ENCODE results near the gene KRT6B. TPM values are rescaled to one million over a fixed set of nuclear protein-coding genes. Genes with fewer than 3 reads are reported as not detected.

KRT6B gene
- total RNA-seq, 1 donor = not detected

DNA sequence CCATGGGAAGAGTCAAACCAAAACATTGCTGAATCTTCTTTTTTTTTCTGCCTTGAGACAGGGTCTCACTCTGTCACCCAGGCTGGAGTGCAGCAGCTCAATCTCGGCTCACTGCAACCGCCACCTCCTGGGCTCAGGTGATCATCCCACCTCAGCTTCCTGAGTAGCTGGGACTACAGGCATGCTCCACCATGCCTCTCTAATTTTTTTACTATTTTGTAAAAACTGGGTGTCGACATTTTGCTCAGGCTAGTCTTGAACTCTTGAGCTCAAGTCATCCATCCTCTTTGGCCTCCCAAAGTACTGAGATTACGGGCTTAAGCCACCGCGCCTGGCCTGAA, 16.3 kb downstream of the KRT6B start:
- Histone ChIP-seq H3K4me1 (ENCODE audit: insufficient read depth, low read length) (no peaks in the 10 kb centered on the region), H3K4me3 (ENCODE audit: low read length) (no peak overlapping the region), H3K9me3 (ENCODE audit: low read depth, low read length) (no peaks in the 10 kb centered on the region), H3K27me3 (ENCODE audit: insufficient read depth, low read length) (no peaks in the 10 kb centered on the region)

DNA sequence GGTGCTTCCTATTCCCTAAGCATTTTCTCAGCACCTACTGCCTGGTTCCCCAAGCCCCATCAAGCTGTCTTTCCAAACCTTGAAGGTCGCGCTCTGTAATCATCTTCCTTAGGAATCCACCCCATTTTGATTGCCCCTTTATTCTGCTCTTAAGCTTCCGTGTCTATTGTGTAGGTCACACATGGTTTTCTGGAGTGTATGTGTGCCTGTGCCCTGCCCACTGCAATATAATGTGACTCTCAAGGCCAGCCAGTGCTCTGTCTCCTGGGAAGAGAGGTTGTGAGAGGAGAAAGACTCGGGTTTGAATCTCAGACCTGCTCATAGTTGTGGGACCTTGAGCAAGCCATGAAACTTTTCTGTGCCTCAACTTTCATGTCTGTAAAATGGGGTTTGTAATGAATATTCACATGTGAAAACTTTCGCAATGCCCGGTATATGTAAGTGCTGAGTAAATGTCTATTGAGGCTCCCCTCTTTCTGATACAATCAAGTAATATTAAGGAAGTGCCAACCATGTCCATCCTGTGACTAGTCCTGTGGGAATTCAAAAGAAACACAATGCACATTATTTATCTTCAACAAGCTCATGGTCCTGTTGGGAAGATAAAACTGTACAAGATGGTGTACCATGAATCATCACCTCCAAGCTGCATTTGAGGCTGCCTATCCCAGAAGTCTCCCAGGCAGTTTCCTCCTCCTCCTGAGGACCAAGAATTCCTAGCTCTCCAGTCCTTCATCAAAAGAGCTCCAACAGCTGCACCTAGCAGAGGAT, 17.0 kb downstream of the KRT6B start:
- no peaks in the 10 kb centered on the region for H3K27me3 ChIP-seq (ENCODE audit: insufficient read depth, low read length)
- no peaks in the 10 kb centered on the region for H3K9me3 ChIP-seq (ENCODE audit: low read depth, low read length)

GRCh38 chr12:52434081-52434733, 17.7 kb downstream of the KRT6B start, which contains the start of gene KRT75:
KRT75 (minus strand) TSS chr12:52434371; CDS start chr12:52434304, 67 bp downstream.
- Histone ChIP-seq H3K4me1 (ENCODE audit: insufficient read depth, low read length) (no peaks in the 10 kb centered on the region), H3K27me3 (ENCODE audit: insufficient read depth, low read length) (no peaks in the 10 kb centered on the region), H3K4me3 (ENCODE audit: low read length) (no peak within 1 kb of the TSS), H3K9me3 (ENCODE audit: low read depth, low read length) (no peaks in the 10 kb centered on the region)

More for the DNA sequence above, 17.0 kb downstream of the KRT6B start:
- H3K4me1 ChIP-seq (ENCODE audit: insufficient read depth, low read length) = no peaks in the 10 kb centered on the region
- no peak overlapping the region for H3K4me3 ChIP-seq (ENCODE audit: low read length)

- H3K4me1 ChIP-seq (ENCODE audit: insufficient read depth, low read length) = no peaks in the 10 kb centered on the region
- H3K9me3 ChIP-seq (ENCODE audit: low read depth, low read length) = no peaks in the 10 kb centered on the region
- no peak overlapping the region for H3K4me3 ChIP-seq (ENCODE audit: low read length)
- no peaks in the 10 kb centered on the region for H3K27me3 ChIP-seq (ENCODE audit: insufficient read depth, low read length)
These were observed 18.4 kb downstream of the KRT6B start for GRCh38 chr12:52433501-52434080.

DNA sequence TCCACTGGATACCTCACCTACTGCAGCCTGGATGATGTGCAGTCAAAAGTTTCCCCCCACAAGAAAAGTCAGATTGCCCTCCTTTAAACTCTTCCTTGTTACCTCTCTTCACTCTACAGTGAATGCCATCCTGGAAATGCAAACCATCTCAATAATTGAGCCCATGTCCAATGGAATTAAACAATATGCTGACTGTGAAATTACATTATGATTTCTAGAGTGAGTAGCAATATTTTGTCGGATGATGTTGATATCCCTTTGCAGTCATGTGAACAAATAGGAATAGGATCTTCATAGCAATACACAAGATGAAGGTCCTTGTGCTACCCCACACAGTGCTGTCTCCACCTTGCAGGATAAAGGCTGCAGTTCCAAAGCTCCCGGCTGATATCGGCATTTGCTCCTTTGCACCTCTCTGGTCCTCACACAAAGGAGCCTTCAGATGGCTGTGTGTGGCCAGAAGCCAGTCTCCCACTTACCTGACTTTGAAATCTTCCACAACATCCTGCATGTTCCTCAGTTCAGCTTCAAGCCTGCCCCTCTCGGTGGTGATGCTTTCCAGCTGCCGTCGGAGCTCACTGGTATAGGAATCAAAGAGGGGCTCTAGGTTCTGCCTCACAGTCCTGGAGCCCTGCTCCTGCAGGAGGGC, 19.3 kb downstream of the KRT6B start:
- Histone ChIP-seq H3K4me1 (ENCODE audit: insufficient read depth, low read length) (no peaks in the 10 kb centered on the region), H3K27me3 (ENCODE audit: insufficient read depth, low read length) (no peaks in the 10 kb centered on the region), H3K9me3 (ENCODE audit: low read depth, low read length) (no peaks in the 10 kb centered on the region), H3K4me3 (ENCODE audit: low read length) (no peak overlapping the region)

DNA sequence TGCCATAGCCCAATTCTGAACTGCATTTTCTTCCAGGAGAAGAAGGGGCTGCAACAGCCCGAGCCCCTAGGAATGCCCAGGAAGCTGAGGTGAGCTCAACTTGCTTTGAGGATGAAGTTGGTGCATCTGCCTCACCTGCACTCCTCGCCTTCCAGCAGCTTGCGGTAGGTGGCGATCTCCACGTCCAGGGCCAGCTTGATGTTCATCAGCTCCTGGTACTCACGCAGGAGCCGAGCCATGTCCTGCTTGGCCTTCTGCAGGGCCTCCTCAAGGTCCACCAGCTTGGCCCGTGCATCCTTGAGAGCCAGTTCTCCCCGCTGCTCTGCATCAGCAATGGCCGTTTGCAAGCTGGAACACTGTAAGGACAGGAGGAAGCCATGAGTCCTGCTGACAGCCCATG, 23.8 kb downstream of the KRT6B start:
- Histone ChIP-seq H3K4me3 (ENCODE audit: low read length) (no peak overlapping the region), H3K27me3 (ENCODE audit: insufficient read depth, low read length) (no peaks in the 10 kb centered on the region), H3K4me1 (ENCODE audit: insufficient read depth, low read length) (no peaks in the 10 kb centered on the region), H3K9me3 (ENCODE audit: low read depth, low read length) (no peaks in the 10 kb centered on the region)

- H3K4me1 ChIP-seq (ENCODE audit: insufficient read depth, low read length) = no peaks in the 10 kb centered on the region
- H3K9me3 ChIP-seq (ENCODE audit: low read depth, low read length) = no peaks in the 10 kb centered on the region
- H3K4me3 ChIP-seq (ENCODE audit: low read length) = no peak overlapping the region
- H3K27me3 ChIP-seq (ENCODE audit: insufficient read depth, low read length) = no peaks in the 10 kb centered on the region
These were observed 24.9 kb downstream of the KRT6B start for GRCh38 chr12:52427083-52427482.

- H3K27me3 ChIP-seq (ENCODE audit: insufficient read depth, low read length) = no peaks in the 10 kb centered on the region
- no peaks in the 10 kb centered on the region for H3K4me1 ChIP-seq (ENCODE audit: insufficient read depth, low read length)
- H3K4me3 ChIP-seq (ENCODE audit: low read length) = no peak overlapping the region
- no peaks in the 10 kb centered on the region for H3K9me3 ChIP-seq (ENCODE audit: low read depth, low read length)
These were observed 25.9 kb downstream of the KRT6B start for GRCh38 chr12:52426034-52426433.

- no peaks in the 10 kb centered on the region for H3K9me3 ChIP-seq (ENCODE audit: low read depth, low read length)
- no peaks in the 10 kb centered on the region for H3K27me3 ChIP-seq (ENCODE audit: insufficient read depth, low read length)
- H3K4me3 ChIP-seq (ENCODE audit: low read length) = no peak overlapping the region
- no peaks in the 10 kb centered on the region for H3K4me1 ChIP-seq (ENCODE audit: insufficient read depth, low read length)
These were observed 26.5 kb downstream of the KRT6B start for GRCh38 chr12:52425466-52425865.

DNA sequence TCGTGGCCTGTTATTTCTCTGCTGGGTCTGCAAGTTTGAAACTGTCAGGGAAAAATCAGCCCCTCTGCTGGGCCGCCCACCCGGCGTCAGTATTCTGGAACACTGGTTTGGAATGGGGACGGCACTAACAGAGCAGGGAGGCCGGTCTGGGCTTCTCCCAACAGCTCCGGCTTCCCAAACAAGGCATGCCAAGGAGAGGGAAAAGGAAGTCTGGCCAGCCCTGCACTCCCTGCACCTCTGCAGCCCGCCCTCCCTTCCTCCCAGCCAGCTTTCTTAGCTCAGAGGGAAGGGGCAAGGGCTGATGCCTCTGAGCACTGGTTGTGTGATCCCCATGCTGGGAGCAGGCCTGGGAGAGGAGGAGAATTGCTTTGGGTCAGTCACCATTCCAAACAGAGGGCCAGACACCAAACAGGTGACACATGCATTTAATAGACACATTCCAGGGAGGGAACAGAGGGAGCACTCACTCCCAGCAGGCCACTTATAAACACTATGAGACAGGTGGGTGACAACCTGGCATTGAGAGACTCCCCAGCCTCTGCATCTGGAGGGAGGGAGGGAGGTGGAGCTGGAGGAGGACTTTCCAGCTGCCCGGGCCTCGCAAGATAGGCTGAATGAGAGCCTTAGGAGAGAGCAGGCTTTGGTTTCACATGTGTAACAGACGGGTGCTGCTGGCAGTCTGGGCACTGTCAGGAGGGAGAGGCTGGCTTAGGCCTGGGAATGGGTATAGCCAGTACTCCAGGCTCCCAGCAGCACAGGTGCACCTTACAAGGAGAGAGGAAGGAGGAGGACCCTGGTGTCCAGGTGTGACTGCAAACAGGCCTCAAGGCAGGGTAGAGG, 28.1 kb downstream of the KRT6B start:
- H3K4me1 ChIP-seq (ENCODE audit: insufficient read depth, low read length) = no peaks in the 10 kb centered on the region
- H3K27me3 ChIP-seq (ENCODE audit: insufficient read depth, low read length) = no peaks in the 10 kb centered on the region
- H3K4me3 ChIP-seq (ENCODE audit: low read length) = no peak overlapping the region
- no peaks in the 10 kb centered on the region for H3K9me3 ChIP-seq (ENCODE audit: low read depth, low read length)

- no peaks in the 10 kb centered on the region for H3K4me1 ChIP-seq (ENCODE audit: insufficient read depth, low read length)
- no peaks in the 10 kb centered on the region for H3K27me3 ChIP-seq (ENCODE audit: insufficient read depth, low read length)
- H3K9me3 ChIP-seq (ENCODE audit: low read depth, low read length) = no peaks in the 10 kb centered on the region
- H3K4me3 ChIP-seq (ENCODE audit: low read length) = no peak overlapping the region
These were observed 28.9 kb downstream of the KRT6B start for GRCh38 chr12:52423035-52423434.

GRCh38 chr12:52419656-52420055, 32.3 kb downstream of the KRT6B start:
- Histone ChIP-seq H3K9me3 (ENCODE audit: low read depth, low read length) (no peaks in the 10 kb centered on the region), H3K4me1 (ENCODE audit: insufficient read depth, low read length) (no peaks in the 10 kb centered on the region), H3K27me3 (ENCODE audit: insufficient read depth, low read length) (no peaks in the 10 kb centered on the region), H3K4me3 (ENCODE audit: low read length) (no peak overlapping the region)

- H3K9me3 ChIP-seq (ENCODE audit: low read depth, low read length) = no peaks in the 10 kb centered on the region
- no peaks in the 10 kb centered on the region for H3K4me1 ChIP-seq (ENCODE audit: insufficient read depth, low read length)
- no peaks in the 10 kb centered on the region for H3K27me3 ChIP-seq (ENCODE audit: insufficient read depth, low read length)
- H3K4me3 ChIP-seq (ENCODE audit: low read length) = no peak overlapping the region
These were observed 33.3 kb downstream of the KRT6B start for GRCh38 chr12:52418576-52419110.

DNA sequence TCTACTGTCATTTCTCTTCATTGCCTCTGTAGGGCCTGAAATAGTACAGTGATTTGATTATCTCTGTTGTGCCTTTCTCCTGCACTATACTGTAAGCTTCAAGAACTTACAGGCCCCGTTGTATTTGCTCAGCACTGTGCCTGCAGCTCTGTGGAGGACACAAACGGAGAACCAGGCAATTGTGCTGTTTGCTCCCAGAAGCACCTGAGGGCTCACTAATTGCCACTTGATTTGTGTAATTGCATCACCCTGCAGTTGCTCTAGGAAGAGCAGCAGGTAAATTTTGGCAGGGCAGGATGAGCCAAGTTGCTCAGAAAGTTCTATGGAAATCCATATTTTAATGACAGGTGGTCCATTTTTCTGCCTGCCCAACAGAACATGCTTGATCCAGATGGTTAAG, 34.2 kb downstream of the KRT6B start:
- Histone ChIP-seq H3K4me1 (ENCODE audit: insufficient read depth, low read length) (no peaks in the 10 kb centered on the region), H3K9me3 (ENCODE audit: low read depth, low read length) (no peaks in the 10 kb centered on the region), H3K4me3 (ENCODE audit: low read length) (no peak overlapping the region), H3K27me3 (ENCODE audit: insufficient read depth, low read length) (no peaks in the 10 kb centered on the region)

Data from mononuclear cell (primary cell).